Measurements from ENCODE around the gene HLA-DQB1.
"Not testable (repeated sequence)": the region's sequence is repeated elsewhere in the genome, so short reads cannot be mapped to it uniquely, and the experiment has no call there.

The HLA-DQB1 gene

DNA sequence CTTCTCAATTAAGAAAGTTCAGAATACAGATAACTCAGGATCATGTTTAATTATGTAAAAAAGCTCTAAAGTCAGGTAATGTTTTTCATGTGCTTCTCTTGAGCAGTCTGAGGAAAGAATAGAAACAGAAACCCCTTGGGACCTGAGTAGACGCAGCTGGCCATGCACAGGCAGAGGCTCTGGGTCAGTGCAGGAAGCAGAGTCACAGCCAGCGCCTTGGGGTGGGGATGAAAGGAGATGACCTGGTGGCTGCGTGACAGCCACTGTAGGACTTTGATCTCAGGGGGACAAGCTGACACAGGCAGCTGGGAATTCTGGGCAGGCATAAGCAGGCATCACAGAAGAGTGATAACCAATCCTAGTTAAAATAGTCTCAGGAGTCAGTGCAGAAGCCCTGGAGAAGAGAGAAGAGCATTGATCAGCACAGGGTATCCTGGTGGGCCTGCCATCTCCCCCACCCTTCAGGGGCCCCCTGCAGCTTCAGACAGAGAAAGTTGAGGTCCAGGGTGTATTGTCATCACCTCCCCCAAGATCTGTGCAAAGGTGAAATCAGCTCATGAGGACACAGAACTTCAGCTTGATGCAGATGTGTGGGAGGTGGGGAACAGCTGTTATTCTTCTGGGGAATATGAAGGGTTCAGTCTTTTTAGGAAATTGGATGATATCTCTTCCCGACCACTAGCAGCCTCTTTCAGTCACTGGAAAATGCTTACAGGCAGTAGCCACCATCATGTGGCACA is 6.4 kb downstream of the HLA-DQB1 start:
- DNase-seq = no peak

DNA sequence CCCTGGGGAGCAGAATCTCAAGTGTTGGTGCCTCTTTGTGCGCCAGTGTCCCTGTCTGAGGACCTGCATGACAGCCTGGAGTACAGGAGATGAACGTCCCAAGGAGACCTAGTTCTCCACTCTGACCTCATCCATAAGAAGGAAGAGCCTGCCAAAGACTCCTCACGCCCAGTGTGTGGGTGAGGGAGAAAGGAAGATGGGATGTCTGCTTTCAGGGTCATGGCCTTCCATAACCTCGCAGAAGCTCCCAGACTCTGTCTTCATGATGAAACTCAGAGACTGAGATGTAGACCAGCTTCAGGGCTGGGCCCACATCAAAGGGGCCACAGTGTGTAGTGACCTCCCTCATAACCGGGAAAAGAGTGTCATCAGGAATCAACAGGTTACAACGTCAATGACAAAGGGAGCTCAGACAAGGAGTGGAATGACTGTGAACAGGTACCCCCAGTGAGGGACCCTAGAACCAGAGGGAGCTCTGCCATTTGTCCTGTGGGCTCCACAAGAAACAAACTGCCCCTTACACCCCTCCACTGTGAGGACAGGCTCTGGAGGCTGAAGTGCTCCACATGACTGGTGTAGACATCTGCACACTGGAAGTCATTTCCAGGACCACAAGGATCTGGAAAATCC is 8.1 kb downstream of the HLA-DQB1 start:
- DNase-seq = no peak

DNA sequence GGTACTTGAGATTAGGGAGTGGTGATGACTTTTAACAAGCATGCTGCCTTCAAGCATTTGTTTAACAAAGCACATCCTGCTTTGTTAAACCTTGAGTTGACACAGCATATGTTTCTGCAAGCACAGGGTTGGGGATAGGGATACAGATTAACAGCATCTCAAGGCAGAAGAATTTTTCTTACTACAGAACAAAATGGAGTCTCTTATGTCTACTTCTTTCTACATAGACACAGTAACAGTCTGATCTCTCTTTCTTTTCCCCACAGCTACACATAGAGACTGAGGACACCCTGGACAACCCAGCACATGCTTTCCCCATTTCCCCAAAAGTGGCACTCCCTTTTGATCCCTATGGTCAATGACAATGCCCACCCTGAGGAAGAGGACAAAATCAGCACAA is 8.6 kb downstream of the HLA-DQB1 start:
- not testable (repeated sequence) for DNase-seq

DNA sequence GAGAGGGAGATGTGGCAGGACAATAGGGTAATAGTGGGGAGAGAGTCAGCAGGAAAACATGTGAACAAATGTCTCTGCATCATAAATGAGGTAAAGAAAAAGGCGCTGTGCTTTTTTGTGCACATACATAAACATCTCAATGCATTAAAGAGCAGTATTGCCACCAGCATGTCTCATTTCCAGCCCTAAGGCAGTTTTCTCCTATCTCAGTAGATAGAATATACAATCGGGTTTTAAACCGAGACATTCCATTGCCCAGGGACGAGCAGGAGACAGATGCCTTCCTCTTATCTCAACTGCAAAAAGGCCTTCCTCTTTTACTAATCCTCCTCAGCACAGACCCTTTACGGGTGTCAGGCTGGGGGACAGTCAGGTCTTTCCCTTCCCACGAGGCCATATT is 9.1 kb downstream of the HLA-DQB1 start:
- not testable (repeated sequence) for DNase-seq

DNA sequence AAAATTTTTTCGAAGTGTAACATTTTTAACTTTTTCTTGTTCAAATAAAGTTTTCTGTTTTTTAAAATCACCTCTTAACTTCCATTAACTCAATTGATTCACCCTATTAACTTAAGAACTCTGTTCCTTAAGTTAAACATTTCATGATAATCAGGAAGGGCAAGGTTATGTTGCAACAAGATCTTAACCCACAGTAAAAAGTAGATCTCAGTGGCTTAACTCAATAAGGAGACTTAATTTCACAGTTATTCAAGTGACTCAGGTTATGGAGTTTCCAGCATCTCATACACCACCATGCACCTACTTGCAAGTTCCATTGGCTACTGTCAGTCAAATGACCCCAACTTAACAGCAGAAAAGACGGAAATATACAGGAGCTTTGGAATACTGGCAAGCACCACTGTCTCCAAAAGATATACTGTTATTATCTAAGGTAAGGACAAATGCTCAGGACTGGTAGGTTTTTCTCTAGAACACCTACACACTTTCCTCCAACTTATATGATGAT is 11.2 kb downstream of the HLA-DQB1 start:
- DNase-seq = no peak

DNA sequence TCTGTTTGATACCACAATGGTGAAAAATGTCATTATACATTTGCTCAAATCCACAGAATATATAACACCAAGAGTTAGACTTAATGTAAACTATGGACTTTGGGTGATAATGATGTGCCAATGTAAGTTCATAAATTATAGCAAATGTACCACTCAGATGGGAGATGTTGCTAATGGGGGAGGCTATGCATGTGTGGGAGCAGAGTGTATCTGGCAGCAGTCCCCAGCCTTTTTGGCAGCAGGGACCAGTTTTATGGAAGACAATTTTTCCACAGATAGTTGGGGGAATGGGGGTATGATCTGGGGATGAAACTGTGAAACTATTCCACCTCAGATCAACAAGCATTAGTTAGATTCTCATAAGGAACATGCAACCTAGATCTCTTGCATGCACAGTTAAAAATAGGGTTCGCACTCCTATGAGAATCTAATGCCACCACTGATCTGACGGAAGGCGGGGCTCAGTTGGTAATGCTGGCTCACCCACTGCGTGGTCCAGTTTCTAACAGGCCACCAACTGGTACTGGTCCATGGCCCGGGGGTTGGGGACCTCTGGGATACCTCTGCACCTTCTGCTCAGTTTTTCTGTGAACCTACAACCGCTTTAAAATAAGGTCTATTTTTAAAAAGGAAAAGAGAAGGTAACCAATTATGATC is 21.3 kb downstream of the HLA-DQB1 start:
- no peak for DNase-seq

DNA sequence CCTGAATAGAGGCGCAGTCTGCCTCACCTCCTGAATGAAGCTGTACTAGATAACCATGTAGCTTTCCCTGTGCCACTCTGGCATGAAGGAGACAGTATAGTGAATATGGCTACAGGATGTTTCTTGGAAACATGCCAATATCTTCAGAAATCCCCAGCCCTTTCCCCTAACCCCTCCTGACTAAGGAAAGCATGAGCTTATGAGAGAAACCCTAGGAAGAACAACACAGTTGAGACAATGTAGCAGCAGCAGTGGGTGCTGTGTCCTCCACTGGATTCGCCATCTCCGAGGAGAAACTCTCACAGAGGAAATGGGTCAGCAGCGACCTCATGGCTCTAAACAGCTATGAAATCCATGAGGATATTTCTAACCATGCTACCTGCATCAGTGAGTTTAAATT is 22.6 kb downstream of the HLA-DQB1 start:
- no peak for DNase-seq

DNA sequence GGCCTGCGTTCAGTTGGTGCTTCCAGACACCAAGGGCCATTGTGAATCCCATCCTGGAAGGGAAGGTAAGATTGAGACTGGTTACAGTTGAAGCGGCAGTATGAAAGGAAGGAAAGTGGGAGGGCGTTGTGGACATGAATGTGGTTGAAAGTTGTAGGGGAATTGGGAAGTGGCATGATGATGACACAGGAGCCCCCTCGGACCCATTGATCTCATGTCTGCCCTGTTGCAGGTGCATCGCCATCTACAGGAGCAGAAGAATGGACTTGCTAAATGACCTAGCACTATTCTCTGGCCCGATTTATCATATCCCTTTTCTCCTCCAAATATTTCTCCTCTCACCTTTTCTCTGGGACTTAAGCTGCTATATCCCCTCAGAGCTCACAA is 23.7 kb downstream of the HLA-DQB1 start:
- DNase-seq = no peak

DNA sequence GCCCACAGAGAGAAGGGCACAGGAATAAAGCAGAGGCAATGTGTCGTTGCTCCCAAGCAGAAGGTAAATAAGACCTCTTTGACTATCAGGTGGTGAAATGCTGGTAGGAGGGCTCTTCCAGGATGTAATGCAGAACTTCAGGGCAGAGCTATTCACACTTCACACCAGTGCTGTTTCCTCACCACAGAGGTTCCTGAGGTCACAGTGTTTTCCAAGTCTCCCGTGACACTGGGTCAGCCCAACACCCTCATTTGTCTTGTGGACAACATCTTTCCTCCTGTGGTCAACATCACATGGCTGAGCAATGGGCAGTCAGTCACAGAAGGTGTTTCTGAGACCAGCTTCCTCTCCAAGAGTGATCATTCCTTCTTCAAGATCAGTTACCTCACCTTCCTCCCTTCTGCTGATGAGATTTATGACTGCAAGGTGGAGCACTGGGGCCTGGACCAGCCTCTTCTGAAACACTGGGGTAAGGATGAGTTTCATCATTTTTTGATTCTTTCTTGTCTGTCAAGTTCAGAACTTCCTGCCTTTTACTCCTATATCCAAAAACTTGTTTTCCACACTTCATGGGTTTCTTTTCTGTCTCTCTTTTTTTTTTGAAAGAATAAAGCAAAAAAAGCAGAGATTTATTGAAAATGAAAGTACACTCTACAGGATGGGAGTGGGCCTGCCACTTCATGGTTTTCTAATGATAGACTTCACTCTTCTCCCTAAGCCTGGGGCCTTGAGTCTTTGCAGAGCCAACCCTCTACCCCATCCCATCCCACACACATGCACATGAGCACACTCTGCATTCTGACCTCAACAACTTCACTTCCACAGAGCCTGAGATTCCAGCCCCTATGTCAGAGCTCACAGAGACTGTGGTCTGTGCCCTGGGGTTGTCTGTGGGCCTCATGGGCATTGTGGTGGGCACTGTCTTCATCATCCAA is 24.4 kb downstream of the HLA-DQB1 start:
- not testable (repeated sequence) for DNase-seq

DNA sequence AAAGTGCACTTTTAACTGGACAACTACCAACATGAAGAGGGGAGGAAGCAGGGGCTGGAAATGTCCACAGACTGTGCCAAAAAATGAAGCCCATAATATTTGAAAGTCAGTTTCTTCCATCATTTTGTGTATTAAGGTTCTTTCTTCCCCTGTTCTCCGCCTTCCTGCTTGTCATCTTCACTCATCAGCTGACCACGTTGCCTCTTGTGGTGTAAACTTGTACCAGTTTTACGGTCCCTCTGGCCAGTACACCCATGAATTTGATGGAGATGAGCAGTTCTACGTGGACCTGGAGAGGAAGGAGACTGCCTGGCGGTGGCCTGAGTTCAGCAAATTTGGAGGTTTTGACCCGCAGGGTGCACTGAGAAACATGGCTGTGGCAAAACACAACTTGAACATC is 25.3 kb downstream of the HLA-DQB1 start:
- no peak for DNase-seq

DNA sequence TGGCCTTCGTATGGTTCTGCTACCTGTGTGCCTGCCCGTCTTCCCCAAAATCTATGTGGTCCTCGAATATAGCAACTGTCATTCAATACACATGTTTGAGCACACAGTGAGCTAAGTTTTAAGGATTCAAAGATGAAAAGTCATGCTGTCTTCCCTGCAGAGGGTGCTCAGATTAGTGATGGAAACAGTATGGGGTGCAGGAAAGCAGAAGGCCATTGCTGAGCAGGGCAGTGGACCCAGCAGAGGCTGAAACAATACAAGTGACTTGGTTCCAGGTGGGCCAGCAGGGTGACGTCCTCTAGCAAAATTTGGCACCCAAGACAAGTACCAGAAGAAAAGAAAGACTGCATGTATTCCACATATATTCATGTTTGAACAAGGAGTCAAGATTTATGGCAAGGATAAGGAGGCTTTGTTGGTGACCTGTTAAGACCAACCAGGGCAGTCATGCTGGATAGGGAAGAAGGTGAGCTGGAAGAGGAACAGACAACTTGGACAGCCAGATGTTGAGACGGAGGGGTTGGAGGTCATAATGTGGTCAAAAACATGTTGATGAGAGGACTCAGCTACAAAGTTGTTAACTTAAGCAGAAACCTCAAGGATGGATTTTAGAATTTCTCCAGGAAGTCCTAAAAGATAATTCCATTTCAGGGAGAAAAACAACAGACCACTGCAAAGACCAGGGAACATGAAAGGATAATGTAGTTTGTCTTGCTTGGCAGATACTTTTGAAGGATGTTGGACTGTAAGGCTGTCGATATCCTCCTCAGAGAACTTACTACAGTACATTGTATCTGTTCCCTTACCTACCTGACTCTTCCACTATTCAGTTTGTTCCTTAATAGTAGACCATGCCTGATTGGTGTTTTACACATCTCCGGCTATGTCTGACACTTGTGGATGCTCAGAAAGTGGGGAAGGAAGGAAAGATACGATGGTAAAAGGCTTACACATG is 26.7 kb downstream of the HLA-DQB1 start:
- DNase-seq = no peak

DNA sequence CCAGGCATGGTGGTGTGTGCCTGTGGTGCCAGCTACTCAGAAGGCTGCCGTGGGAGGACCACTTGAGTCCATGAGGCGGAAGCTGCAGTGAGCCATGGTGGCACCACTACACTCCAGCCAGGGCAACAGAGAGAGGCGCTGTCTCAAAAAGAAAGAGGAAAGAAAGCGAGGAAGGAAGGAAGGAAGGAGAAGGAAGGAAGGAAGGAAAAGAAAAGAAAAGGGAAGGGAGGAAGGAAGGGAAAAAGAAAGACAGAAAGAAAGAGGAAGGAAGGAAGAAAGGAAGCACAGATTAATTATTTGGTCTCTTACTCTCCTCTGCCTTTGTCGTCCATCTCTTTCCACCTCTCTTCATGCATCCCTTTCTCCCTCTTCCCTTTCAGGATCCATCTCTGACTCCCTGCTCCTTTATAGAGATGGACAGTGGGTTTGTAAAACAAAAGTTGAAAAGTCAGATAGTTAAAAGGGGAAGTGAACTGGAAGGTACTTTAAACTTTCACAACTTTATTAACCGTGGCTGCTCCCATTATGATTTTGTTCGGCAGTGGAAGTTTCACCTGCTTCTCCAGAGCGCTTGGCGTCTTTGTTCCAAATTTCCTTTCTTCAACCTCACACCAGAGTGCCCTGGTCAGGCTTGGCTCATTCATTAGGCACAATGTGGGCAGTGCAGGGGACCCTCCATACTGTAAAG is 27.8 kb downstream of the HLA-DQB1 start:
- DNase-seq = no peak

DNA sequence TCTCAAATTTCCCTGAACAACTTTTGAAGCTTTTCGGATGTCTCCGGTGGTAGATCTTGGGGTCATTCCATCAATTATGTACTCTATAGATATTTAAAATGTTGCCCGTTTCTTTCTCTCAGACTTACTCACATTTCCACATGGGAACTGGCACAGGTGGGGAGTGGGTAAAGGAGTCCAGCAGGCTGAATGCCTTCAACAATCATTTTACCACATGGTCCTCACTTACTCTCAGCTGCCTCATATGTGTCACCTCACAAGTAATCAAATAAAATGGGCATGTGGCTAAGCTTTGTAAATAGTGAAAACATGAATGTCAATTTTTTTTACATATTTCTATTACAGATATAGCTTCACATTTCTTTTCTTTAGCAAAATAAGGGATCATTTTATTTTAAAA is 28.6 kb downstream of the HLA-DQB1 start:
- DNase-seq = no peak

DNA sequence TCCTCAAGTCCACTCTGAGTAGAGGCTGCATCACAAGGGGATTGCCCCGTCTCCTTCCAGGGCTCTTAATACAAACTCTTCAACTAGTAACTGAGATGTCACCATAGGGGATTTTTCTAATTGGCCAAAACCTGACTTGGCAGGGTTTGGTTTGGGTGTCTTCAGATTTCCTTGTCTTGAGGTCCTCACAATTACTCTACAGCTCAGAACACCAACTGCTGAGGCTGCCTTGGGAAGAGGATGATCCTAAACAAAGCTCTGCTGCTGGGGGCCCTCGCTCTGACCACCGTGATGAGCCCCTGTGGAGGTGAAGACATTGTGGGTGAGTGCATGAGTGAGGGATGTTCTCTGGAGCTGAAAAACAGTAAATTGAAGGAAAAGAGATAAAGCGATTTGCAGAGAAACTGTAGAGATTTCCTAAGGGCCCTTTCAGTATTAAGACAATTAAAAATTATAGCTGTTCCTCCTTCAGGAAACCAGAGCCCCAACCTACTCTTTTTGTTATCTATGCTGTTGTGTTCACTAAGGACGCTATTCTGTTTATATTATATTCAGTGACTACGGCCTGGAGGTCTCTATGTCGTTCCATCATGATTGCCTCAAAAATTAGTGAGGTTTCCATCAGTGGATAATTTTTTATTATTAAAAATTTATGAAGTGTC is 29.1 kb downstream of the HLA-DQB1 start, which contains the start of gene HLA-DQA1:
TSS of gene HLA-DQA1 (plus strand) at position 188 of the 662 bp plus-strand sequence. CDS start at position 241, 53 bp downstream.
- DNase-seq = no peak

DNA sequence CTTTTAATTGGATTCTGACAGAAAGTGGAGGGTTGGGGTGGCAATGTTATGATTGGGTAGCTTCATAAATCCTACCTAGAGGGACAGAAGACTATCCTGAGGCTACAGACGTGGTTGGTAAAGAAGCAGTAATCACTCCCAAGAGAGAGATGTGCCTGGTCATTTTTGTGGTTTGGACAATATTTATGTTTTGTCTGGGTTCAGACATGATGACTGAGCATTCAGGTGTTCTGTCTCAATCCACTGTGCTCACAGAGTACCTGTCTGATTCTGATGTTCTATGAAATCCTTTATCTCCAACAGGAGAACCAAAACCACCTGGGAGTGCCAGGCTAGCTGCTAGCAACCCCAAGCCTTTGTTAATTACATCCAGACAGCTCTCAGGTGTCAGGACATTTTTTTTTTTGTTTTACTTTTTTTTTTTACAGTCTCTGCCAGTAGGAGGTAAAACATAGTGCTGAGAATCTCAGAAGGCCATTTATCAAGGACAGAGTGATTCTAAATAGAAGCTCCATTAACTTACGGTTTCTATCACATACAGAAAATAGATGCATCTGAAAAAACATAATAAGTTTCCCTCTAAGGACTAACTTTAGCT is 30.8 kb downstream of the HLA-DQB1 start:
- no peak for DNase-seq

DNA sequence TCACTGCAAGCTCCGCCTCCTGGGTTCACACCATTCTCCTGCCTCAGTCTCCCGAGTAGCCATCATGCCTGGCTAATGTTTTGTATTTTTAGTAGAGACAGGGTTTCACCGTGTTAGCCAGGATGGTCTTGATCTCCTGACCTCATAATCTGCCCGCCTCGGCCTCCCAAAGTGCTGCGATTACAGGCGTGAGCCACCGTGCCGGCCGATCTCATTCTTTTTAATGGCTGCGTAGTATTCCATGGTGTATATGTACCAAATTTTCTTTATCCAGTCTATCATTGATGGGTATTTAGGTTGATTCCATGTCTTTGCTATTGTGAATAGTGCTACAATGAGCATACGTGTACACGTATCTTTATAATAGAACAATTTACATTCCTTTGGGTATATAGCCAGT is 36.7 kb downstream of the HLA-DQB1 start:
- not testable (repeated sequence) for DNase-seq

DNA sequence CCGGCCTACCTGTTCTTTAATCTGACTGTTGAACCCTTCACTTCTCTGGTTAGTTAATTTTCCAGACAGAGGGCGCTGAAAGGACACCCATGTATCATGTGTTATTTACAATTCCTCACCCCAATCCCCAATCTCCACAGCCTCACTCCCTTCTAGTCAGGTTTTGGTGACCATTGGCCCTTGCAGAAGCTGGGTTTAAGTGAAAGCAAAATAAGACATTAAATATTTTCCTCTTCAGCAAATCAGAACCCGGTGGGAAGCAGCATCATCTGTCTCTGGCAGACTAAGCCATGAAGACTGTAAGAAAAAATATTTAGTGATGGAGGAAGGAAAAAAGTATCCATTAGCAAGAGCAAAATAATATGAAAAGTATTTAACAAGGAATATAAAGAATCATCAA is 38.6 kb downstream of the HLA-DQB1 start:
- DNase-seq = no peak

DNA sequence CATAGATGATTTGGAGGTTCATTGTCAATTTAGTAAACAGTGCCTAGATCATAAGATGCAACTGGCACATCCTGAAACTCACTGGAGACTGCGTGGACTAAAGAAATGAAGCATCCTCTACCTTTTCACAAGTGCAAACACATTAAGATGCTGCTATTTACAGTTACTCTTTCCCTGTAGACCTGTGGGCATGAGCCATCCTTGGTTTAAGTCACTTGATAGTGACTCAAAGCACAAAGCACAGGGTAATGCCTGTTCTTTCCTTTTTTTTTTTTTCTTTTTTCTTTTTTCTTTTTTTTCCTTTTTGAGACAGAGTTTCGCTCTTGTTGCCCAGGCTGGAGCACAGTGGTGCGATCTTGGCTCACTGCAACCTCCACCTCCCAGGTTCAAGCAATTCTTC is 39.2 kb downstream of the HLA-DQB1 start:
- no peak for DNase-seq

DNA sequence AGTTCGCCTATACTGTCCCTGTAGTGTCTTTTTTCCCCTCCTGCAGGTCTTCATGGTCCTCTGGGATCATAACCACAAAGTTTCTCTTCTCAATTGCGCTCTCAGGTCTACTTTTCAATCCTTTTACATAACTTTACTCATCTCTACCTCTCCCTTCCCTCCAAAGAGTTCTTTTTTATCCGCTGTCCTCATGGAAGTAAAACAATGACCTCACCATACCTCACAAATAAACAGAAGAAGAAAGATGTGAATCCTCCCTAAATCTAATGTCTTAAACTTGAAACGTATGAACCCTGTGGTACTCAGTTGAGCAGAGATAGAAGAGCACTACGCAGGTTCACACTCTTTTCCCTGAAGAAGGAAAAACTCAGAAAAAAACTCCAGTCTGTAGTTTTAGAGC is 41.3 kb downstream of the HLA-DQB1 start:
- DNase-seq = no peak

DNA sequence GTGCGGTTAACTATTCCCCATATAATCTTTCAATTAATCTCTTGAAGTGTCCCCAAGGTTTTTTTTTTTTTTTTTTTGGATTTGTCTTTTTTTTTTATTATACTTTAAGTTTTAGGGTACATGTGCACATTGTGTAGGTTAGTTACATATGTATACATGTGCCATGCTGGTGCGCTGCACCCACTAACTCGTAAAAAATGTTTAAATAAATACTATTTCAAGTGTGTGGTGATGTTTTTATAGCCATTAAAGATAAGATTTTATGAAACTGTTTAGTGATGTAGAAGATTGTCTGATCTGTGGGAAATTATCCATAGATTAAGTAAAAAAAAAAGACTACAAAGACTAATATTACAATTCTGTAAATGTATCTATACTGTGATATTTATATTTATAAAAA is 41.9 kb downstream of the HLA-DQB1 start:
- no peak for DNase-seq
